GM06990 (cell line): ENCODE measurements around the gene FBP1.

Source experiments
- DNase-seq: peaks from one replicate; pipeline ENCODE4 v3.0.0-alpha.2; 2011; ENCODE audit not compliant: insufficient read length; ENCODE audit errors: extremely low read depth
- H3K27me3 ChIP-seq: replicated peaks from 2 replicates; pipeline ENCODE4 v1.6.0; 2011; ENCODE audit warnings: low read length; ENCODE audit not compliant: control insufficient read depth, insufficient read depth
- H3K36me3 ChIP-seq: 2 replicates; pipeline ENCODE4 v1.5.1; 2011; ENCODE audit warnings: low read length; ENCODE audit not compliant: control insufficient read depth, insufficient read depth
- H3K4me3 ChIP-seq: replicated peaks from 2 replicates; pipeline ENCODE4 v1.5.1; 2011; ENCODE audit warnings: low read depth, mild to moderate bottlenecking, control low read depth, low read length
- TF ChIP-seq, protein P1 (sequence below): IDR thresholded peaks from 2 replicates; pipeline ENCODE4 v1.5.1; 2011; ENCODE audit warnings: low read length, control low read depth, mild to moderate bottlenecking, inconsistent platforms; ENCODE audit not compliant: insufficient read depth, poor library complexity, severe bottlenecking

The FBP1 gene

GRCh38 chr9:94563548-94563947 is 75.8 kb downstream of the FBP1 start:
- TF ChIP-seq, protein P1, sequence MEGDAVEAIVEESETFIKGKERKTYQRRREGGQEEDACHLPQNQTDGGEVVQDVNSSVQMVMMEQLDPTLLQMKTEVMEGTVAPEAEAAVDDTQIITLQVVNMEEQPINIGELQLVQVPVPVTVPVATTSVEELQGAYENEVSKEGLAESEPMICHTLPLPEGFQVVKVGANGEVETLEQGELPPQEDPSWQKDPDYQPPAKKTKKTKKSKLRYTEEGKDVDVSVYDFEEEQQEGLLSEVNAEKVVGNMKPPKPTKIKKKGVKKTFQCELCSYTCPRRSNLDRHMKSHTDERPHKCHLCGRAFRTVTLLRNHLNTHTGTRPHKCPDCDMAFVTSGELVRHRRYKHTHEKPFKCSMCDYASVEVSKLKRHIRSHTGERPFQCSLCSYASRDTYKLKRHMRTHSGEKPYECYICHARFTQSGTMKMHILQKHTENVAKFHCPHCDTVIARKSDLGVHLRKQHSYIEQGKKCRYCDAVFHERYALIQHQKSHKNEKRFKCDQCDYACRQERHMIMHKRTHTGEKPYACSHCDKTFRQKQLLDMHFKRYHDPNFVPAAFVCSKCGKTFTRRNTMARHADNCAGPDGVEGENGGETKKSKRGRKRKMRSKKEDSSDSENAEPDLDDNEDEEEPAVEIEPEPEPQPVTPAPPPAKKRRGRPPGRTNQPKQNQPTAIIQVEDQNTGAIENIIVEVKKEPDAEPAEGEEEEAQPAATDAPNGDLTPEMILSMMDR = peak; percentile 21
- H3K36me3 ChIP-seq = no peaks in the 10 kb centered on the region
- no peak overlapping the region for H3K4me3 ChIP-seq
- H3K27me3 ChIP-seq = no peaks in the 10 kb centered on the region
- no peak for DNase-seq

DNA sequence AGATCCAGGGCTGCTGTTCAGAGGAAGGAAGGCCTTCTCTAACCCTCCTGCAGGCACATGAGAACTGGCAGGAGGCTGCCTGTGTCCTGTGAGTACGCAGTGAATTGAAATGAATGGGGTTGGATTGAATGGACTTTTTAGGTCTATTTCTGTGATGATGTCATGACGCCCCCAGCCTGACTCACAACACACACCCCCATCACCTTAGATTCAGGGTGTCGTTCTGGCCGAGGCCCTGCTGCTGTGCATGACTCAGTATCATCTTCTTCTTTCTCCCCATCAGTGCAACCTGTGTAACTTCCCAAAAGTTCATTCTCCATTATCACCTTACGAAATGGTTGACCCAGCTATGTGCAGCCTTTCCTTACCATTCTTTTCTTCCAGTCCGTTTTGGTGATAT is 79.1 kb downstream of the FBP1 start:
- Histone ChIP-seq H3K36me3 (no peaks in the 10 kb centered on the region), H3K4me3 (no peak overlapping the region), H3K27me3 (no peaks in the 10 kb centered on the region)
- no peak for DNase-seq
- TF ChIP-seq, protein P1 = no peak

GRCh38 chr9:94557376-94557775 is 81.9 kb downstream of the FBP1 start:
- H3K27me3 ChIP-seq = no peaks in the 10 kb centered on the region
- DNase-seq = no peak
- H3K36me3 ChIP-seq = no peaks in the 10 kb centered on the region
- TF ChIP-seq, protein P1 = no peak
- no peak overlapping the region for H3K4me3 ChIP-seq

DNA sequence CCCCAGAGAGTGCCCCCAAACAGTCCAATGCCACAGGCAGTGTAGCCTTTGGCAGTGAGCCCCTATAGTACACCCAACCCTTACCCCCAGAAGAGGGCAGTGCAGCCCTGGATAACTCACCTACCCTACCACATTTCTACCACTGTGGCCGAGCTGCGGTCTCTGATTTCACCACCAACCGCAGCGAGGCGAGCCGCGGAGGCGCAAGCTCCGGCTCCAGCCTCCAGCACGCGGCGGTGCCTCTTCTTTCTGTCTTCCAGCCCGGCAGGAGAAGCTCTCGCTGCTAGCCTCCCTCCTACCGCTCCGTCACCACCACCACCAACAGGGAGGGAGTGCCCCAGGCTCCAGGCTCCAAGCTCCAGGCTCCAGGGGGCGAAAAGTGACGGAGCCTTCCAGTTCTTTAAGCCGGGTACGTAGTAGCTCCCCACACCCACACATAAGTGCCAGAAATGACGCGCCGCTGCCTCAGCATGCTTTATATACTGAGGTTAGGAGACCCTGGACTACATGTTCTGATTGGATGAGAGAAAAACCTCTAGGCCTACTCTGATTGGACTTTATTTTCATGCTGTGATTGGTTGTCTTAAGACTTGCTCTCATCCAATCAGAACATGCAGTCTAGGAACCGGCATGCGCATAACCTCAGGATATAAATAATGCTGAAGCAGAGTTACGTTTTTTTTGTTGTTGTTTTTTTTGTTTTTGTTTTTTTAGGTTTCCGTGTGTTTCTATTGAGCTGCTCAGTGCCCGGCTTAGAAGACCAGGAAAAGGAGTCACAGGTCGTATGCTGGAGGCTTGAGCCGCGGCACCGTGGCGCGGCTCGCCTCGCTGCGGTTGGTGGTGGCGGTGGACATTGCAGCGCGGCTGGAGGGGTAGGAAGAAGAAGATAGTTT is 84.6 kb downstream of the FBP1 start, which contains the start of gene PCAT7:
Gene PCAT7 (plus strand): TSS at position 645 of the 893 bp plus-strand sequence.
- peak; percentile 13 for DNase-seq
- Histone ChIP-seq H3K4me3 (no peak within 1 kb of the TSS), H3K27me3 (no peaks in the 10 kb centered on the region), H3K36me3 (no peaks in the 10 kb centered on the region)
- TF ChIP-seq, protein P1 = peak; percentile 62

GRCh38 chr9:94554078-94554438 is 85.3 kb downstream of the FBP1 start:
- Histone ChIP-seq H3K4me3 (no peak overlapping the region), H3K27me3 (no peaks in the 10 kb centered on the region), H3K36me3 (no peaks in the 10 kb centered on the region)
- no peak for DNase-seq
- TF ChIP-seq, protein P1 = no peak
